ENCODE measurements around the gene RXFP2.
A peak's percentile ranks its signal among the peaks of the same experiment; 100 is the strongest.

The RXFP2 gene

DNA sequence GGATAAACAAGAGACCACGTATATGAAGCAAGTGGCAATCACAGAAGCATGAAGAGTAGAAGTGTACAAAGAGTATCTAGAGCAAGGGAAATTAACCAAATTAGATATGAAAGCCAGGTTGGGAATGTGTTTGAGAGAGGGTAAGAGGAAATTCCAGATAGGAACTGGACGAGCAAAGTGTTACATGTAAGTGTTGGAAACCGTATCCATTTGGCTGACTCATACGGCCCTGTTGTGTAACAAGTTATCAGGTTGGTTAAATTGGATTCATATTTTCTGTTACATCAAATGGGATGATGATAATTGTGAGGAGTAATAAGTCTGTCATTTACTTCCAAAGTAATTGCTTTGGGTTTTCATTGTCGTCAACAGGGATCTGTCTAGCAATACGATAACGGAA, 46.7 kb downstream of the RXFP2 start:
- TF ChIP-seq, protein P1, sequence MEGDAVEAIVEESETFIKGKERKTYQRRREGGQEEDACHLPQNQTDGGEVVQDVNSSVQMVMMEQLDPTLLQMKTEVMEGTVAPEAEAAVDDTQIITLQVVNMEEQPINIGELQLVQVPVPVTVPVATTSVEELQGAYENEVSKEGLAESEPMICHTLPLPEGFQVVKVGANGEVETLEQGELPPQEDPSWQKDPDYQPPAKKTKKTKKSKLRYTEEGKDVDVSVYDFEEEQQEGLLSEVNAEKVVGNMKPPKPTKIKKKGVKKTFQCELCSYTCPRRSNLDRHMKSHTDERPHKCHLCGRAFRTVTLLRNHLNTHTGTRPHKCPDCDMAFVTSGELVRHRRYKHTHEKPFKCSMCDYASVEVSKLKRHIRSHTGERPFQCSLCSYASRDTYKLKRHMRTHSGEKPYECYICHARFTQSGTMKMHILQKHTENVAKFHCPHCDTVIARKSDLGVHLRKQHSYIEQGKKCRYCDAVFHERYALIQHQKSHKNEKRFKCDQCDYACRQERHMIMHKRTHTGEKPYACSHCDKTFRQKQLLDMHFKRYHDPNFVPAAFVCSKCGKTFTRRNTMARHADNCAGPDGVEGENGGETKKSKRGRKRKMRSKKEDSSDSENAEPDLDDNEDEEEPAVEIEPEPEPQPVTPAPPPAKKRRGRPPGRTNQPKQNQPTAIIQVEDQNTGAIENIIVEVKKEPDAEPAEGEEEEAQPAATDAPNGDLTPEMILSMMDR (IDR thresholded peaks at IDR 0.05; ENCODE audit: control insufficient read depth, insufficient read depth, low read depth, low read length, missing control alignments) = no peak
- no peak for DNase-seq (ENCODE audit: low read depth)
- no peak overlapping the region for H3K4me3 ChIP-seq (ENCODE audit: control insufficient read depth, low read depth, low read length)

DNA sequence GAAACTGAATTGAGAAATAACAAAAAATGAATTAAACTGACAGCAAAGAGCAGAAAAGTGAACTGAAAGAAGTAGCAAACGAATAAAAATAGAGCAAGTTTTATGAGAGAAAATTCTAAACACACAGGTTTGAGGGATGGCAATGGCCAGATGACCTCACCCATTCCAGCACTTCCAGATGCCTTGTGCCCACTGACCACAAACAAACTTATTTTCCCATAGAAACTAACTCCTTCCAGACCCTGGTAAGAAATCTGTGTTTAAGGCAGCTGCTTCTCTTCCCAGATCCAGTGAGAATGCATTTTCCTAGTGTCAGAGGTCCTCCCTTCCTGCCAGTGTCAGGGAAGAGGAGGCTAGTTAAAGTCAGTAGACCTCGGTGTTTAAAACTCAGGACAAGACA, 51.7 kb downstream of the RXFP2 start:
- TF ChIP-seq, protein P1 (IDR thresholded peaks at IDR 0.05; ENCODE audit: control insufficient read depth, insufficient read depth, low read depth, low read length, missing control alignments) = no peak
- DNase-seq (ENCODE audit: low read depth) = no peak
- no peak overlapping the region for H3K4me3 ChIP-seq (ENCODE audit: control insufficient read depth, low read depth, low read length)

DNA sequence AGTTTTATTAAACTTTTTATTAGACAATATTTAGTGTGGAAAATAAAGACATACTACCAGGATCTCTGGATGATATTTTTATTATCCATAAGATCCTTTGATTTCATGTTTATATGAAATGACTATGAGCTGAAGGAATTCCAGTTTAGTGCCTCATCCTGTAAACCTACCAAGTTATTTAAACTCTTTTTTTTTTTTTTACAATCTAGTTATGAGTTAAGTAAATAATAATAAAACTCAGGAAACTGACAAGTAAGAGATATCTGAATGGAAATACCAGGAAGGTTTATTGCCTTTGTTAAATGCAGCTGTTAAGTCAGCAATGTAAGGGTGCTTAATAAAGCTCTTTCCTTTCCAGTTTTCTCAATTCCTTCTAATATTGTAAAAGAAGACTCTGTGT, 53.9 kb downstream of the RXFP2 start:
- TF ChIP-seq, protein P1 (IDR thresholded peaks at IDR 0.05; ENCODE audit: control insufficient read depth, insufficient read depth, low read depth, low read length, missing control alignments) = no peak
- peak; percentile 74 for DNase-seq (ENCODE audit: low read depth)
- H3K4me3 ChIP-seq (ENCODE audit: control insufficient read depth, low read depth, low read length) = no peak overlapping the region

DNA sequence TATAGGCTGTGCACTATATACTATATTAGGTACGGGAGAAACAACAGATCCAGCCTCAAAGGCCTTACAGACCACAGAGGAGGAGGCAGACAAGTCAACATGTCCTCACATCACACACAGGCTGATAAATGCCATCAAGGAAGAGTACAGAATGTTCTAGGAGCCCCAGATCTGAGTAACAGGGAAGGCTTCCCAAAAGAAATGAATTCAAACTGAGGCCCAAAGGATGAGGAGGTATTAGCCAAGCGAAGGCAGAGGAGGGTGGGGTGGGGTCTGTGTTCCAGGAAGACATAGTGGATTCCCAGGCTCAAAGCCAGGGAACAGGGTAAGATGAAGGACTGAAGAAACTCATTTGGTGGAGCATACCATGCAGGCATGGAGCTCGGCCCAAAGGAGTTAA, 55.1 kb downstream of the RXFP2 start:
- DNase-seq (ENCODE audit: low read depth) = no peak
- TF ChIP-seq, protein P1 (IDR thresholded peaks at IDR 0.05; ENCODE audit: control insufficient read depth, insufficient read depth, low read depth, low read length, missing control alignments) = no peak
- no peak overlapping the region for H3K4me3 ChIP-seq (ENCODE audit: control insufficient read depth, low read depth, low read length)

DNA sequence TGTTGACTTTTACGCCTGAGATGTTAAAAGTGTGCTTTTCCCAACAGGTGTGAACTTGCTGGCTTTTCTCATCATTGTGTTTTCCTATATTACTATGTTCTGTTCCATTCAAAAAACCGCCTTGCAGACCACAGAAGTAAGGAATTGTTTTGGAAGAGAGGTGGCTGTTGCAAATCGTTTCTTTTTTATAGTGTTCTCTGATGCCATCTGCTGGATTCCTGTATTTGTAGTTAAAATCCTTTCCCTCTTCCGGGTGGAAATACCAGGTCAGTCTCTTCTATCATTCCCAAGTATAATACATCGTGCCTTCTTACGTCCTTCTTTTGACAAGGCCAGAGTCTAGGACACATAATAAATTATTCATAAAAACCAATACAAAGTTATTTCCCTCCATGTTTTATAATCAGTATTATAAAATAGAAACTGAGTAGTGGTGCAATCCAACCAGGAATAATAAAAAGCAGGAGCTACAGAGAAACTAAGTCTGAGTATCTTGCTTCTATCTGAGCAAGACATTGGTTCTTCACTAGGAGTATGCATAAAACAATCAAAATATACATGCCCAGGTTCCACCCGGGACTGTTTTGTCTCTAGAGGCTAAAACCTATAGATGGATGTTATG, 57.9 kb downstream of the RXFP2 start:
- TF ChIP-seq, protein P1 (IDR thresholded peaks at IDR 0.05; ENCODE audit: control insufficient read depth, insufficient read depth, low read depth, low read length, missing control alignments) = peak; percentile 53
- no peak for DNase-seq (ENCODE audit: low read depth)
- no peak overlapping the region for H3K4me3 ChIP-seq (ENCODE audit: control insufficient read depth, low read depth, low read length)

DNA sequence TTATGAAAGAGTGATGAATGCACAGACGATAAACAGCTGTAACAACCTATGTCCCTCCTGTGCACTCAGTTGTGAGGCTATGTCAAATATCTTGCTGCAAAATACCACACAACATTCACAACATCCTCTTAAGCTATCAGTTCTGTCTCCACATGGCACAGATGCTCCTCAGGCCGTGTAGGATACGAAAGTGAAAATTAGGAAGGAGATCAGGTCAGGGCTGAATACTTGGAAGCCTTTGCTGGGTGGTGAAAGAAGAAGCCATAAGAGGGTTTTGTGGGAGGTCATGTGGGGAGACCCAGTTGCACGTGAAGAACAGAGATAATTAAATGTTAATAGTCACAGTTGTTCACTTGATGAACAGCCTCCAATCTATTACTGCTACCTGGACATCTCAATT, 58.9 kb downstream of the RXFP2 start:
- DNase-seq (ENCODE audit: low read depth) = no peak
- no peak overlapping the region for H3K4me3 ChIP-seq (ENCODE audit: control insufficient read depth, low read depth, low read length)
- TF ChIP-seq, protein P1 (IDR thresholded peaks at IDR 0.05; ENCODE audit: control insufficient read depth, insufficient read depth, low read depth, low read length, missing control alignments) = no peak

DNA sequence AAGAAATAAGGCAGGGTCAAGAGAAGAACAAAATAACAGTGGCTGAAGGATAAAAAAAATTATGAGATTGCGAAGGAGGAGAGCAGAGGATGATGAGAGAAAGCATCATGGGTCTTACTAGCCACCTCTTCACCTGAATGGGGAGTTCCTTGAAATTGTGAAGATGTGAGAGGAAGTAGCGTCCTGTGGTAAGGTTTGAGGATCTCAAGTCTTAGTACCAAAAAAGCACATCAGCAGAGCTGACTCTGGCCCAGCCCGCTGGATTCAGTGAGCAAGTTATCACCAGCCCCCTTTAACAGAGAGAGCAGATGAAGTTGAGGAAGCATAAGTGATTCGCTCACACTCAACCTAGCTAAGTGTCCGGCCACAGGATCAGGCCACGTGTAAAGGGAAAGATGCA, 61.8 kb downstream of the RXFP2 start:
- H3K4me3 ChIP-seq (ENCODE audit: control insufficient read depth, low read depth, low read length) = no peak overlapping the region
- no peak for DNase-seq (ENCODE audit: low read depth)
- TF ChIP-seq, protein P1 (IDR thresholded peaks at IDR 0.05; ENCODE audit: control insufficient read depth, insufficient read depth, low read depth, low read length, missing control alignments) = no peak
